Stimulated activated CD8-positive, alpha-beta memory T cell treated with anti-CD3 and anti-CD28 coated beads, Interleukin-12 subunit alpha, Interleukin-12 subunit beta, amount 100 ng/mL, for 1 hour (primary cell): Measurements from ENCODE around the gene ADGRL3.

Experiments
- DNase-seq: peaks from one replicate; pipeline ENCODE4 v3.0.0-alpha.2; 2020; ENCODE audit warnings: low read depth

Gene ADGRL3

GRCh38 chr4:61200187-61200915, at the start of gene ADGRL3:
Gene ADGRL3 (plus strand): TSS chr4:61200326.
- no peak for DNase-seq

- DNase-seq = no peak
These were observed 47.7 kb upstream of the ADGRL3 start for GRCh38 chr4:61152433-61152832.

- DNase-seq = no peak
These were observed 39.6 kb upstream of the ADGRL3 start for GRCh38 chr4:61160478-61160877.

GRCh38 chr4:61162116-61162515, 38.0 kb upstream of the ADGRL3 start:
- no peak for DNase-seq

- DNase-seq = no peak
These were observed 26.3 kb upstream of the ADGRL3 start for GRCh38 chr4:61173799-61174198.

GRCh38 chr4:61175495-61175894, 24.6 kb upstream of the ADGRL3 start:
- DNase-seq = no peak

GRCh38 chr4:61177367-61177766, 22.8 kb upstream of the ADGRL3 start:
- DNase-seq = no peak

GRCh38 chr4:61180405-61180804, 19.7 kb upstream of the ADGRL3 start:
- no peak for DNase-seq

- no peak for DNase-seq
These were observed 17.2 kb upstream of the ADGRL3 start for GRCh38 chr4:61182915-61183314.

- no peak for DNase-seq
These were observed 14.8 kb upstream of the ADGRL3 start for GRCh38 chr4:61185288-61185687.

GRCh38 chr4:61192392-61192791, 7.7 kb upstream of the ADGRL3 start:
- DNase-seq = no peak

GRCh38 chr4:61193863-61194262, 6.3 kb upstream of the ADGRL3 start:
- no peak for DNase-seq

- no peak for DNase-seq
These were observed 5.6 kb upstream of the ADGRL3 start for GRCh38 chr4:61194571-61194970.

GRCh38 chr4:61195101-61195500, 5.0 kb upstream of the ADGRL3 start:
- no peak for DNase-seq

- DNase-seq = no peak
These were observed 1.4 kb upstream of the ADGRL3 start for GRCh38 chr4:61198686-61199085.

- DNase-seq = no peak
These were observed 296 bp upstream of the ADGRL3 start for GRCh38 chr4:61199873-61200186.

- no peak for DNase-seq
These were observed 895 bp downstream of the ADGRL3 start for GRCh38 chr4:61200916-61201526.

- no peak for DNase-seq
These were observed 1.4 kb downstream of the ADGRL3 start for GRCh38 chr4:61201561-61201960.

GRCh38 chr4:61201961-61202637, 2.0 kb downstream of the ADGRL3 start:
- DNase-seq = no peak

- no peak for DNase-seq
These were observed 2.7 kb downstream of the ADGRL3 start for GRCh38 chr4:61202638-61203435.

GRCh38 chr4:61203436-61203790, 3.3 kb downstream of the ADGRL3 start:
- DNase-seq = no peak

GRCh38 chr4:61204353-61205060, 4.4 kb downstream of the ADGRL3 start:
- no peak for DNase-seq
